Measurements from ENCODE around the gene YIF1B. TPM values are rescaled to one million over a fixed set of nuclear protein-coding genes. Genes with fewer than 3 reads are reported as not detected.
A peak's percentile ranks its signal among the peaks of the same experiment; 100 is the strongest.

The YIF1B gene
- total and polyA plus RNA-seq, 2 of the 4 experiments (the other 2 are of a cell fraction) = 72.2 to 165 TPM

DNA sequence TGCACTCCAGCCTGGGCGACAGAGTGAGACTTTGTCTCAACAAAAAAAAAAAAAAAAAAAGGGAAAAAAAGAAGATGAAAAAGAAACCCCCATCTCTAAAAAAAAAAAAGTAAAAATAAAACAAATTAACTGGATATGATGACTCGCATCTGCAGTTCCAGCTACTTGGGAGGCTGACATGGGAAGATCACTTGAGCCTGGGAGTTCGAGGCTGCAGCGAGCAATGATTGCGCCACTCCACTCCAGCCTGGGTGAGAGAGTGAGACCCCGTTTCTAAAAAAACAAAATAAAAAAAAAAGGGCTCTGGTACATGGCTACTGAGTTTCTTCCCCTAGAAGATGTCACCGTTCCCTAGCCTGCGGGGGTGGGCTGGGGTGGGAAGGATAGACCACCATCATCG is 17.5 kb upstream of the YIF1B start:
- Histone ChIP-seq H3K27me3 (ENCODE audit: control insufficient read depth, insufficient read depth, low read length) (no peaks in the 10 kb centered on the region), H2AFZ (replicated peaks; ENCODE audit: low read length, poor library complexity) (no peak overlapping the region), H2AK5ac (ENCODE audit: low read depth, low read length) (no peak overlapping the region), H3K23ac (ENCODE audit: low read depth, low read length) (no peak overlapping the region), H3K9me1 (ENCODE audit: insufficient read depth, low read length) (peaks cover 5% of the 10 kb centered on the region; the same call in 1 of the 2 replicates), H3K27ac (ENCODE audit: insufficient read depth, low read length) (no peak overlapping the region), H2BK15ac (ENCODE audit: low read depth, low read length) (no peak overlapping the region), H3K4me3 (ENCODE audit: insufficient read depth, low read depth, low read length) (no peak overlapping the region), H3K18ac (ENCODE audit: low read depth, low read length) (no peak overlapping the region), H2AK9ac (replicated peaks; ENCODE audit: low read depth, low read length, poor library complexity) (no peak overlapping the region), H2BK5ac (ENCODE audit: low read depth, low read length, poor library complexity, severe bottlenecking) (no peak overlapping the region), H3K56ac (ENCODE audit: extremely low read depth, insufficient read depth, low read length) (no peak overlapping the region), H3K4ac (ENCODE audit: low read depth, low read length) (no peak overlapping the region), H2BK20ac (ENCODE audit: low read depth, low read length) (no peak overlapping the region), H3K4me2 (ENCODE audit: low read depth, low read length) (no peak overlapping the region), H3K4me1 (ENCODE audit: control insufficient read depth, insufficient read depth, low read length) (no peaks in the 10 kb centered on the region), H4K91ac (ENCODE audit: insufficient read depth, low read depth, low read length) (no peak overlapping the region), H3K36me3 (ENCODE audit: control insufficient read depth, insufficient read depth, low read length) (peaks cover 2% of the 10 kb centered on the region; the same call in 1 of the 2 replicates), H3K9ac (ENCODE audit: low read depth, low read length) (no peak overlapping the region), H4K20me1 (ENCODE audit: insufficient read depth, low read length) (no peaks in the 10 kb centered on the region), H2BK120ac (ENCODE audit: low read depth, low read length) (no peak overlapping the region), H3K79me1 (ENCODE audit: low read depth in 1 of 2, low read length in 2 of 2) (no peaks in the 10 kb centered on the region; a peak in 1 of 4 replicates), H3K9me3 (ENCODE audit: control insufficient read depth, insufficient read depth, low read length) (no peaks in the 10 kb centered on the region), H4K5ac (ENCODE audit: low read depth, low read length) (no peak overlapping the region), H4K8ac (ENCODE audit: low read depth in 2 of 2, low read length in 2 of 2) (no peak overlapping the region), H3K14ac (replicated peaks; ENCODE audit: low read depth, low read length) (no peak overlapping the region)
- CTCF ChIA-PET = interaction anchor here (1.7 kb wide), 1 partner anchor 89 kb away, joined by 6 read pairs; no protein-coding TSS in a partner anchor
- TF ChIP-seq BHLHE40 (IDR thresholded peaks at IDR 0.05; ENCODE audit: low read depth, low read length) (no peak), MAZ (IDR thresholded peaks at IDR 0.05; ENCODE audit: borderline replicate concordance, low read depth, low read length) (no peak), CEBPB (IDR thresholded peaks at IDR 0.05; ENCODE audit: low read depth, low read length) (peak; percentile 74), MXI1 (IDR thresholded peaks at IDR 0.05; ENCODE audit: borderline replicate concordance, low read depth, low read length) (no peak), RAD21 (IDR thresholded peaks at IDR 0.05; ENCODE audit: low read length) (no peak), CHD1 (IDR thresholded peaks at IDR 0.05; ENCODE audit: low read depth, low read length) (no peak), POLR2A (IDR thresholded peaks at IDR 0.05; ENCODE audit: low read depth, low read length) (no peak)
- WGBS, 2 experiments (ENCODE audit: extremely low coverage in 2 of 2, insufficient read length in 1 of 2) = no CpG with 5 or more reads among the region's 9 CpGs
- DNase-seq (peak; percentile 28), ATAC-seq (ENCODE audit: low read depth) (no peak)
- in situ Hi-C loops (cut with MboI; ENCODE audit: low sequenced_read_pairs) = loop anchor here (5.0 to 10.0 kb wide), 2 partner anchors 101 to 438 kb away; no protein-coding TSS in a partner anchor
- dilution Hi-C loops (cut with HindIII; ENCODE audit: low sequenced_read_pairs, unreplicated experiment) = no loop called here
- no TSS peak for BruUV-seq (replicated peaks)
- POLR2A ChIA-PET (ENCODE audit: unreplicated experiment) = no interaction called here
- intact Hi-C loops (cut with micrococcal nuclease) = no loop called here
